ENCODE results near the gene TBC1D9B. TPM values are rescaled to one million over a fixed set of nuclear protein-coding genes. Genes with fewer than 3 reads are reported as not detected.

TBC1D9B gene
- total RNA-seq, 4 donors from 2014 or later = 58.8 to 439 (median 212) TPM

GRCh38 chr5:179915406-179915935 lies 7.8 kb upstream of the TBC1D9B start:
- 87 to 99% methylated on average over 3 to 7 of the region's 10 CpGs for WGBS, 2 donors (ENCODE audit: low coverage in 1 of 2)
- TF ChIP-seq, protein P1, sequence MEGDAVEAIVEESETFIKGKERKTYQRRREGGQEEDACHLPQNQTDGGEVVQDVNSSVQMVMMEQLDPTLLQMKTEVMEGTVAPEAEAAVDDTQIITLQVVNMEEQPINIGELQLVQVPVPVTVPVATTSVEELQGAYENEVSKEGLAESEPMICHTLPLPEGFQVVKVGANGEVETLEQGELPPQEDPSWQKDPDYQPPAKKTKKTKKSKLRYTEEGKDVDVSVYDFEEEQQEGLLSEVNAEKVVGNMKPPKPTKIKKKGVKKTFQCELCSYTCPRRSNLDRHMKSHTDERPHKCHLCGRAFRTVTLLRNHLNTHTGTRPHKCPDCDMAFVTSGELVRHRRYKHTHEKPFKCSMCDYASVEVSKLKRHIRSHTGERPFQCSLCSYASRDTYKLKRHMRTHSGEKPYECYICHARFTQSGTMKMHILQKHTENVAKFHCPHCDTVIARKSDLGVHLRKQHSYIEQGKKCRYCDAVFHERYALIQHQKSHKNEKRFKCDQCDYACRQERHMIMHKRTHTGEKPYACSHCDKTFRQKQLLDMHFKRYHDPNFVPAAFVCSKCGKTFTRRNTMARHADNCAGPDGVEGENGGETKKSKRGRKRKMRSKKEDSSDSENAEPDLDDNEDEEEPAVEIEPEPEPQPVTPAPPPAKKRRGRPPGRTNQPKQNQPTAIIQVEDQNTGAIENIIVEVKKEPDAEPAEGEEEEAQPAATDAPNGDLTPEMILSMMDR (IDR thresholded peaks at IDR 0.05) = no peak
- TF ChIP-seq POLR2A (IDR thresholded peaks at IDR 0.05) (no peak), EP300 (IDR thresholded peaks at IDR 0.05) (no peak)
- Histone ChIP-seq H3K9me3 (no peaks in the 10 kb centered on the region), H3K36me3 (no peaks in the 10 kb centered on the region), H3K4me1 (no peaks in the 10 kb centered on the region), H3K27ac (no peak overlapping the region), H3K4me3 (no peak overlapping the region), H3K27me3 (no peaks in the 10 kb centered on the region)
- ATAC-seq = no peak

GRCh38 chr5:179914032-179914755 lies 6.5 kb upstream of the TBC1D9B start:
- TF ChIP-seq POLR2AphosphoS5 (IDR thresholded peaks at IDR 0.05) = no peak
- no peak for TF ChIP-seq EP300 (IDR thresholded peaks at IDR 0.05)
- TF ChIP-seq, protein P1 (IDR thresholded peaks at IDR 0.05) = no peak
- no peak for TF ChIP-seq POLR2A (IDR thresholded peaks at IDR 0.05)
- Histone ChIP-seq H3K4me3 (no peak overlapping the region), H3K36me3 (no peaks in the 10 kb centered on the region), H3K4me1 (no peaks in the 10 kb centered on the region), H3K27me3 (no peaks in the 10 kb centered on the region), H3K9me3 (no peaks in the 10 kb centered on the region), H3K27ac (no peak overlapping the region)
- ATAC-seq = peak; percentile 50
- WGBS, 2 donors (ENCODE audit: low coverage in 1 of 2) = 66% methylated on average over 5 to 6 of the region's 8 CpGs

DNA sequence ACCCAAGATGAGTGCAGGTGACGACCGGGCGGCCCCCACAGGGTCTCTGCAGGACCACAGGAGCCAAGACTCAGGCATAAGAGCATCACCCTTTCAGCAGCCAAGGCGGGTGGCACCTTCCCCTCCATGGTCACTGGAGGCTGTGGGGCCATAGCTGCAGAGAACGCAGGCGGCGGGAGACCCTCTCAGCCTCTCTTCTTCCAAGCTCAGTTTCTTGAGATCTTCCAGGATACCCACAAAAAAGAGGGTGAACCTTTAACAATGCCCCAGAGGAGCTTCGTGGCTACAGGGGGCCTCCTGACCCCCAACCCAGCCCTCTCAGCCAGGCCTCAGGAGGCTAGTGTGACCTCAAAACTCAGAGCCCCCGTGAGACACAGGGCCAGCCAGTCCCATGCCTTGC lies 5.8 kb upstream of the TBC1D9B start:
- Histone ChIP-seq H3K36me3 (no peaks in the 10 kb centered on the region), H3K4me3 (no peak overlapping the region), H3K4me1 (peaks cover 0 to 4% (median 2%) of the 10 kb centered on the region in 3 donors), H3K27ac (no peak overlapping the region), H3K9me3 (no peaks in the 10 kb centered on the region), H3K27me3 (no peaks in the 10 kb centered on the region)
- no peak for TF ChIP-seq POLR2AphosphoS5 (IDR thresholded peaks at IDR 0.05)
- TF ChIP-seq, protein P1 (IDR thresholded peaks at IDR 0.05) = no peak
- TF ChIP-seq EP300 (IDR thresholded peaks at IDR 0.05) = no peak
- no peak for TF ChIP-seq POLR2A (IDR thresholded peaks at IDR 0.05)
- no peak for ATAC-seq
- WGBS, 2 donors (ENCODE audit: low coverage in 1 of 2) = 92 to 100% methylated on average over 1 to 6 of the region's 9 CpGs

DNA sequence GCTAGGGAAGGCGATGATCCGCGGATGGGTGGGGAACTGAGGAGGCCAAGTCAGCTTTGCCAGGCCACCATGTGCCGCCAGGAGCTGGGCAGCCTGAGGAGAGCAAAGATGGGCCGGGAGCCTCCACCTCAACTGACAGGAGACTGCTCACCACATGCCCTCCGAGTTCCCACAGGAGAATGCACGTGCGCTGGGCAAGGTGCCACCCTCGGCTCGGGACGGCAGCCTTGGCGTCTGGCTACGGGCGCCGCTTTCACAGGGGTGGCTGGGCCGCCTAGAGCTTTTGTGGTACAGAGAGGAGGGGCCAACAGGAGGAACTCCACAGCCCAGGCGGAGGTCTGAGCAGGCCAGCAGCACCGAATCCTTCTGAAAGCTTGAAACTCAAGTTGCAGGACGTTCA lies 5.3 kb upstream of the TBC1D9B start:
- 83% methylated on average over 6 of the region's 19 CpGs; no CpG with 5 or more reads in 1 of the 2 donors for WGBS, 2 donors (ENCODE audit: low coverage in 1 of 2)
- Histone ChIP-seq H3K27ac (no peak overlapping the region), H3K36me3 (no peaks in the 10 kb centered on the region), H3K4me1 (peaks cover 0 to 9% (median 6%) of the 10 kb centered on the region in 3 donors), H3K9me3 (no peaks in the 10 kb centered on the region), H3K27me3 (no peaks in the 10 kb centered on the region), H3K4me3 (no peak overlapping the region)
- no peak for TF ChIP-seq POLR2A (IDR thresholded peaks at IDR 0.05)
- no peak for ATAC-seq

DNA sequence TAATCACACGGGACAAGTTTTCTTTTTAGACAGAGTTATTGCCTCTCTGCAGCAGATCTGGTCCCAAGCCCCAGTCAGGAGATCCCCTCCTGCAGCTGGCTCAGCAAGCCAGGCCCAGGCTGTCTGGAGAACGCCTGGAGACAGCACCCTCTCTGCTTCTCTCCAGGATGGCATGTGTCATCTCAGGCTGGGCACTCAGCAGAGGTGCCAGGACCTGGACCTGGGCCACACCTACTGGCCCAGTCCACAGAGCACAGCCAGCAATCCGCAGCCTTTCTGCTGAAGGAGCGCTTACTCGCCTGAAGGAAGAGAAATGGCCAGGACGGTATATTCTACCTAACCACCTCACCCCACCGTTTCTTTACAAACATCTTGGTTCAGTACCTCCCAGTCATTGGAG lies 4.7 kb upstream of the TBC1D9B start:
- no peak overlapping the region for H3K4me3 ChIP-seq
- H3K27me3 ChIP-seq = no peaks in the 10 kb centered on the region
- WGBS, 2 donors (ENCODE audit: low coverage in 1 of 2) = 81% methylated on average over 6 of the region's 7 CpGs; no CpG with 5 or more reads in 1 of the 2 donors
- no peak for ATAC-seq
- H3K9me3 ChIP-seq = no peaks in the 10 kb centered on the region
- H3K4me1 ChIP-seq = peaks cover 0 to 10% (median 6%) of the 10 kb centered on the region in 3 donors
- no peaks in the 10 kb centered on the region for H3K36me3 ChIP-seq
- H3K27ac ChIP-seq = no peak overlapping the region
- TF ChIP-seq, protein P1 (IDR thresholded peaks at IDR 0.05) = no peak
- TF ChIP-seq EP300 (IDR thresholded peaks at IDR 0.05) (no peak), POLR2AphosphoS5 (IDR thresholded peaks at IDR 0.05) (no peak), POLR2A (IDR thresholded peaks at IDR 0.05) (no peak)

All from gastroesophageal sphincter (tissue), 4 donors.